Mesenchymal stem cell (in vitro differentiated cells and primary cell): ENCODE measurements around the gene APOBEC3A.
A peak's percentile ranks its signal among the peaks of the same experiment; 100 is the strongest.

Experiments used
- DNase-seq: peaks from one replicate; pipeline ENCODE4 v3.0.0-alpha.2; 2013
- H2AFZ ChIP-seq: one replicate; pipeline ENCODE4 v1.6.1; 2013; ENCODE audit warnings: low read depth, mild to moderate bottlenecking, control low read depth, inconsistent platforms, low read length, moderate library complexity
- H2AK5ac ChIP-seq: 2 replicates; pipeline ENCODE4 v1.6.1; 2013; ENCODE audit warnings: low read length, moderate library complexity, mild to moderate bottlenecking, inconsistent platforms; ENCODE audit not compliant: severe bottlenecking
- H2BK120ac ChIP-seq: one replicate; pipeline ENCODE4 v1.6.1; 2013; ENCODE audit warnings: low read depth, mild to moderate bottlenecking, inconsistent platforms, low read length, moderate library complexity
- H2BK12ac ChIP-seq, 2 experiments: one replicate each; pipeline ENCODE4 v1.6.1; 2013; ENCODE audit warnings: inconsistent platforms in 2 of 2, low read length in 2 of 2, mild to moderate bottlenecking in 2 of 2, moderate library complexity in 2 of 2, control low read depth in 1 of 2
- H2BK15ac ChIP-seq: one replicate; pipeline ENCODE4 v1.6.1; 2013; ENCODE audit warnings: mild to moderate bottlenecking, low read depth, inconsistent platforms; ENCODE audit not compliant: poor library complexity, severe bottlenecking
- H2BK5ac ChIP-seq: 2 replicates; pipeline ENCODE4 v1.6.1; 2013; ENCODE audit warnings: low read depth, mild to moderate bottlenecking, low read length, control low read depth, inconsistent platforms; ENCODE audit not compliant: poor library complexity, severe bottlenecking
- H3K14ac ChIP-seq, 2 experiments: one replicate each; pipeline ENCODE4 v1.6.1; 2013; ENCODE audit warnings: inconsistent platforms in 2 of 2, low read length in 2 of 2, control low read depth in 1 of 2, mild to moderate bottlenecking in 1 of 2, moderate library complexity in 1 of 2
- H3K18ac ChIP-seq, 2 experiments: one replicate each; pipeline ENCODE4 v1.6.1; 2013; ENCODE audit warnings: inconsistent platforms in 2 of 2, low read length in 2 of 2, control low read depth in 1 of 2, low read depth in 1 of 2, mild to moderate bottlenecking in 1 of 2
- H3K23ac ChIP-seq, 2 experiments: one replicate each; pipeline ENCODE4 v1.6.1; 2013; ENCODE audit warnings: inconsistent platforms in 2 of 2, low read length in 2 of 2, mild to moderate bottlenecking in 2 of 2, moderate library complexity in 2 of 2, control low read depth in 1 of 2
- H3K27ac ChIP-seq: 2 replicates; pipeline ENCODE4 v1.5.1; 2013; ENCODE audit warnings: mild to moderate bottlenecking, moderate library complexity, low read length, control low read depth, inconsistent platforms; ENCODE audit not compliant: poor library complexity, severe bottlenecking
- H3K27me3 ChIP-seq, 2 experiments: 2 replicates each; pipeline versions ENCODE4 v1.6.1 to v1.7.0; 2013; ENCODE audit warnings: low read length in 2 of 2, mild to moderate bottlenecking in 2 of 2, moderate library complexity in 2 of 2, control low read depth in 1 of 2, inconsistent platforms in 1 of 2; ENCODE audit not compliant: control insufficient read depth in 1 of 2, insufficient read depth in 1 of 2
- H3K36me3 ChIP-seq, 2 experiments: 2 replicates each; pipeline versions ENCODE4 v1.6.1 to v1.7.0; 2013; ENCODE audit warnings: low read length in 2 of 2, control low read depth in 1 of 2, inconsistent platforms in 1 of 2, low read depth in 1 of 2, mild to moderate bottlenecking in 1 of 2; ENCODE audit not compliant: insufficient read depth in 2 of 2, control insufficient read depth in 1 of 2
- H3K4ac ChIP-seq, 2 experiments: one replicate each; pipeline ENCODE4 v1.6.1; 2013; ENCODE audit warnings: inconsistent platforms in 2 of 2, low read length in 2 of 2, mild to moderate bottlenecking in 2 of 2, moderate library complexity in 2 of 2, control low read depth in 1 of 2, low read depth in 1 of 2
- H3K4me1 ChIP-seq: 2 replicates; pipeline ENCODE4 v1.6.1; 2013; ENCODE audit warnings: low read depth, low read length, control low read depth; ENCODE audit not compliant: control insufficient read depth, insufficient read depth
- H3K4me2 ChIP-seq: 2 replicates; pipeline ENCODE4 v1.6.1; 2013; ENCODE audit warnings: low read length, mild to moderate bottlenecking, inconsistent platforms; ENCODE audit not compliant: poor library complexity, severe bottlenecking
- H3K4me3 ChIP-seq, 2 experiments: 2 replicates each; pipeline versions ENCODE4 v1.5.1 to v1.7.0; 2013; ENCODE audit warnings: low read length in 2 of 2, mild to moderate bottlenecking in 2 of 2, control low read depth in 1 of 2, low read depth in 1 of 2; ENCODE audit not compliant: insufficient read depth in 1 of 2
- H3K79me1 ChIP-seq: replicated peaks from 2 replicates; pipeline ENCODE4 v1.6.1; 2013; ENCODE audit warnings: mild to moderate bottlenecking, control low read depth, low read length, inconsistent platforms; ENCODE audit not compliant: poor library complexity, severe bottlenecking
- H3K9ac ChIP-seq: 2 replicates; pipeline ENCODE4 v1.7.0; 2013; ENCODE audit warnings: mild to moderate bottlenecking, low read length, moderate library complexity
- H3K9me3 ChIP-seq: 2 replicates; pipeline ENCODE4 v1.7.0; 2013; ENCODE audit warnings: mild to moderate bottlenecking, low read length; ENCODE audit not compliant: control insufficient read depth
- H4K8ac ChIP-seq: one replicate; pipeline ENCODE4 v1.6.1; 2013; ENCODE audit warnings: inconsistent platforms, mild to moderate bottlenecking, low read length, moderate library complexity
- H4K91ac ChIP-seq: one replicate; pipeline ENCODE4 v1.6.1; 2013; ENCODE audit warnings: mild to moderate bottlenecking, low read length, inconsistent platforms
- WGBS: methylation state at CpG from one replicate; pipeline ENCODE4 v1.1.7; 2013; ENCODE audit warnings: mixed read lengths; 5-methylcytosine and 5-hydroxymethylcytosine counted together

The APOBEC3A gene

DNA sequence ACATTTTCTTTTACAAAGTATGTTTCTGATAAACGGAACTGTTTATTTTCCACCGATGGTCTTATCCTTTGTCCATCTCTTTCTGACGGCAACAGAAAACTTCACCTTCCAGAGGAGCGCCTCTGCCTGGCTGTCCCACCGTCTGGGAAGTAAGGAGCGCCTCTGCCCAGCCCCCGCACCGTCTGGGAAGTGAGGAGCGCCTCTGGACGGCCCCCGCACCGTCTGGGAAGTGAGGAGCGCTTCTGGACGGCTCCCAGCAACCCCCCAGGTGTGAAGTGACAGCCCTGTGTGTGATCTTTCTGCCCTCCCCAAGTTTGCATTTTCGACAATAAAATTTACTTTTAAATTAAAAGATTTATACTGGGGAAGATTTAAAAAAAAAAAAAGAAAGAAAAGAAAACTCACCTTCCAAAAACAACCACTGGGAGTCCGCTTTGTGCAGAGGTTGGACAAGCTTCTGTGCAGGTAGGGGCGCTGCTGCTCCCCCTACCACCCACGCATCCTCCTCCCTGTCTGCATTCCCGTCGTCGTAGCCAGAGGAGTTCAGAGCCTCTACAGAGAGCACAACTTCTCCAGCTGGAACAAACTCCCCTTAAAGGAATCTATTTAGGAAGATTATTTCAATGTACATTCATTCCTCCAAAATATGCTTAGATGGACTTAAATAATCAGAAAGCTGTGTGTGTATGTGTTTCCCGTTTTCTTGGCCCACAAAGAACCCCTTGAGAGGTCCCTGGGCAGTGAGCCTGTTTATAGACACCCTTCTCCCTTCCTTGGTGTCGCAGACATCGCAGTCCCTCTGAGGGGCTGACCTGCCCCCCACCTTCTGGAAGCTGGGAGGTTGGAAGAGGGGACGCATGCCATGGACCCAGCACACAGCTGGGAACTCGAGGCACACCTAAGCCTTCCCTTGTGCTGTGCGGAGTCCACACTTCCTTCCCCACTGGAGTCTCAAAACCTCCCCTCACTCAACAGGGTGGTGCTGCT, 23.9 kb downstream of the APOBEC3A start:
- no peaks in the 10 kb centered on the region for H3K36me3 ChIP-seq
- no peak overlapping the region for H2BK15ac ChIP-seq
- no peak overlapping the region for H2AK5ac ChIP-seq
- H2BK12ac ChIP-seq: peak overlapping the region in 1 of 2 experiments; percentile 15
- H3K9me3 ChIP-seq: no peaks in the 10 kb centered on the region
- peak overlapping the region in 1 of 2 experiments; percentile 21 for H3K18ac ChIP-seq
- H3K14ac ChIP-seq: no peak overlapping the region
- WGBS: 65% methylated on average over 18 of the region's 27 CpGs
- H4K8ac ChIP-seq: peak overlapping the region; percentile 9
- H3K4me2 ChIP-seq: no peak overlapping the region
- H2BK5ac ChIP-seq: no peak overlapping the region
- H2AFZ ChIP-seq: peak overlapping the region; percentile 74
- peaks cover 16% of the 10 kb centered on the region for H3K4me1 ChIP-seq
- no peaks in the 10 kb centered on the region for H3K27me3 ChIP-seq
- H3K4ac ChIP-seq: peak overlapping the region in 1 of 2 experiments; percentile 56
- H3K27ac ChIP-seq: no peak overlapping the region
- H3K79me1 ChIP-seq: peaks cover 7% of the 10 kb centered on the region
- no peak overlapping the region for H3K23ac ChIP-seq
- H4K91ac ChIP-seq: no peak overlapping the region
- peak overlapping the region; percentile 47 for H3K9ac ChIP-seq
- DNase-seq: peak; percentile 11
- no peak overlapping the region for H2BK120ac ChIP-seq
- H3K4me3 ChIP-seq: peak overlapping the region in 1 of 2 experiments; percentile 76

DNA sequence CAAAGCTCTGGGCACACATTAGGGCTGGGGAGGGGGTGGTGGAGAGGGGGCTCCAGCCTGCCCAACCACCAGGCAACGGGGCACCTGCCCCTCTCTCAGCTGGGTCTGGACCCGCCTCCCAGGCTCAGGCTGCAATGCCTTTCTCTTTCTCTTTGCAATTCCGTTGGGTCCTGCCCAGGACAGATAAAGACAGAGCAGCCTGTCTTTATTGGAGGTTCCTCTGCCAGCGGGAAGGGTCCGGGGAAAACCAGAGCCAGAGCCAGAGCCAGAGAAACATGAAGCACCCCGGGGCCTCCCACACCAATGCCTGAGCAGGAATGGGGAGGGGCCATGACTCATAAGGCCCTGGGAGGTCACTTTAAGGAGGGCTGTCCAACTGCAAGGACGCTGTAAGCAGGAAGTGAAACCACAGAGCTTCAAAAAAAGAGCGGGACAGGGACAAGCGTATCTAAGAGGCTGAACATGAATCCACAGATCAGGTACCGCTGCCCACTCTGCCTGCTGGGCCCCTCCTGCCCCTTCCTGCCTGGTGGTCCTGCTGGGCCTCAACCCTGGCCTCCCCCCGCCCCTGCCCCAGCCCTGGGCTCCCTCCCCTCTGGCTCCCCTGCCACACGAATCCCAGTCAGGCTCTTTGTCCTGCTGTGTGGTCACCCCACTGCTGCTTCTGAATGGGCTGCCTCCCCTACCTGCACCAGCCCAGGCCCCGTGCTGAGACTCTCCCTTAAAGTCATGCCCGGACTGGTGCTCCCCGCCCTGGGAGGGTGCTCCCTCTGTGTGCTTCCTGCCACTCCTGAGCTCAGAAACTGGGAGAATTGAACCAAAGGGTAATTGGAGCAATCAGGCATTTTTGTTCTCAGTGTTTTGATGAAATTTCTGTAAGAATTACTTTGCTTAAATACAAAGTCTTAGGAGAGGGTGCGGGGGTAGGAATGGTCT, 24.9 kb downstream of the APOBEC3A start, which contains the start of gene APOBEC3B:
TSS of gene APOBEC3B (plus strand) at position 356 of the 936 bp plus-strand sequence. CDS start at position 463, 107 bp downstream.
- Histone ChIP-seq H3K36me3 (no peaks in the 10 kb centered on the region), H2AFZ (peak within 1 kb of the TSS; percentile 74), H3K4me3 (peak within 1 kb of the TSS; percentile 43 to 76), H3K23ac (no peak within 1 kb of the TSS), H2BK5ac (no peak within 1 kb of the TSS), H2BK120ac (no peak within 1 kb of the TSS), H3K4me2 (peak within 1 kb of the TSS; percentile 82), H4K91ac (no peak within 1 kb of the TSS), H3K14ac (peak within 1 kb of the TSS in 1 of 2 experiments; percentile 92), H2BK15ac (no peak within 1 kb of the TSS), H3K18ac (peak within 1 kb of the TSS in 1 of 2 experiments; percentile 42), H3K4ac (peak within 1 kb of the TSS in 1 of 2 experiments; percentile 56), H2BK12ac (peak within 1 kb of the TSS in 1 of 2 experiments; percentile 15), H3K27me3 (no peaks in the 10 kb centered on the region), H3K27ac (no peak within 1 kb of the TSS), H3K9me3 (no peaks in the 10 kb centered on the region), H3K4me1 (peaks cover 17% of the 10 kb centered on the region), H3K79me1 (peaks cover 7% of the 10 kb centered on the region), H3K9ac (peak within 1 kb of the TSS; percentile 47), H2AK5ac (no peak within 1 kb of the TSS), H4K8ac (peak within 1 kb of the TSS; percentile 9)
- peak; percentile 97 for DNase-seq
- 18% methylated on average over 15 of the region's 16 CpGs for WGBS

DNA sequence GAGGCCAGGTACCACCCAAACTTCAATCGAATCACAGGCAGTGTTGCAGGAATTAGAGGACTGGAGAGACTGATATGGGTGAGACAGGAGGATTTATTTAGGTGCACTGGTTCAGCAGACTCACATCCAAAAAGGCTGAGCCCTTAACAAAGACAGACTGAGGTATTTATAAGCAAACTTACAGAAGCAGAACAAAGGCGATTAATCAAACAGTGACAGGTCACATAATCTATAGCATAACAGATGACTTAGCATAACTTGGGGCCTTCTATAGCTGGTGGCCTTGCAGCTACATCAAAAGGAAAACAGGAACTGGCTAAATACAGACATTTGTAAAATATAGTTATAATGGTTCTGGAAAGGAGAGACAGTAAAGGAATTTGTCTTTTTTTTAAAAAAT, 26.8 kb downstream of the APOBEC3A start:
- Histone ChIP-seq H3K4me2 (no peak overlapping the region), H3K4me3 (no peak overlapping the region), H3K27me3 (no peaks in the 10 kb centered on the region), H2BK5ac (no peak overlapping the region), H3K79me1 (peaks cover 7% of the 10 kb centered on the region), H3K27ac (no peak overlapping the region), H2AFZ (no peak overlapping the region), H3K4ac (no peak overlapping the region), H3K9me3 (no peaks in the 10 kb centered on the region), H3K36me3 (no peaks in the 10 kb centered on the region), H3K4me1 (peaks cover 17% of the 10 kb centered on the region), H4K8ac (no peak overlapping the region), H4K91ac (no peak overlapping the region), H2AK5ac (no peak overlapping the region), H3K9ac (no peak overlapping the region), H2BK12ac (no peak overlapping the region), H3K23ac (no peak overlapping the region), H3K14ac (no peak overlapping the region), H3K18ac (no peak overlapping the region), H2BK15ac (no peak overlapping the region), H2BK120ac (no peak overlapping the region)
- WGBS: 93% methylated on average over 1 of the region's 2 CpGs
- DNase-seq: no peak
